ENCODE results near the gene RBP3.

DNA sequence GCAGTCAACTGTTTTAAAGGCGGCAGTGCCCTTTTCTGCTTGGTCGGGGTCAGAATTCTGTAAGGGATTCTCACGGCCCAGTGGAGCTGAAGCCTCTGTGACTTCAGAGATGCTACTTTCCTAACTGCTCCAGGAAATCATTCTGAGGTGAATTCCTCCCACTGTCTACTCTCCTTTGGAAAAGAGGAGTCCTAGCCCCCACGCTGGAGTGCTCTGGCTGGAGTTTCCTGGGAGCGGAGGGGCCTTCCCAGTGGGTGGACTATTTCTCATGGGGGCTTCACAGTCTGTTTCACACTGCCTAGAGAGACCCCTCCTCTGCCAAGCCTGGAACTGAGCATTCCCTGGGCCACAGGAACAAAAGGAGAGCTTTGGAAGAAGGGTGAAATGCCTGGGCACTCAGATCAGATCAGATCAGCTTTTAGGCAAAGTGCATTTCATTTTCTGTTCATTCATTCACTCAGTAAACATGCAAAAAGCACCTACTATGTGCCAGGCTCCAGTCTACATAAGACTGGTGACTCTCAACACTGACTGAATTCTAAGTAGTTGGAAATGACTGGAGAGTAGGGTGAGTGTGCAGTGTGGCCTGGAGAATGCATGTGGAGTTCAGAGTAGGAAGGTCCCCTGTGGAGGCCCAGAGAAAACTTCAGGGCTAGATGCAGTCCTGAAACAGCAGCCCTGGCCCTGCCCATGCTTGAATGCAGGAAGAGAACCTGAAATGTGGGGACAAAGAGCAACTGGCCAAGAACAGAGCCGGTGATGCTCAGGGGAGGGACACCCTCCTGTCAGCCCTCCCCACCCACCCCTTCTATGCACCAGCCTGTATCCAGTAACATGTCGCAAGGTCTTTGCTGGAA lies 23.7 kb downstream of the RBP3 start:
- TF ChIP-seq, protein P1, sequence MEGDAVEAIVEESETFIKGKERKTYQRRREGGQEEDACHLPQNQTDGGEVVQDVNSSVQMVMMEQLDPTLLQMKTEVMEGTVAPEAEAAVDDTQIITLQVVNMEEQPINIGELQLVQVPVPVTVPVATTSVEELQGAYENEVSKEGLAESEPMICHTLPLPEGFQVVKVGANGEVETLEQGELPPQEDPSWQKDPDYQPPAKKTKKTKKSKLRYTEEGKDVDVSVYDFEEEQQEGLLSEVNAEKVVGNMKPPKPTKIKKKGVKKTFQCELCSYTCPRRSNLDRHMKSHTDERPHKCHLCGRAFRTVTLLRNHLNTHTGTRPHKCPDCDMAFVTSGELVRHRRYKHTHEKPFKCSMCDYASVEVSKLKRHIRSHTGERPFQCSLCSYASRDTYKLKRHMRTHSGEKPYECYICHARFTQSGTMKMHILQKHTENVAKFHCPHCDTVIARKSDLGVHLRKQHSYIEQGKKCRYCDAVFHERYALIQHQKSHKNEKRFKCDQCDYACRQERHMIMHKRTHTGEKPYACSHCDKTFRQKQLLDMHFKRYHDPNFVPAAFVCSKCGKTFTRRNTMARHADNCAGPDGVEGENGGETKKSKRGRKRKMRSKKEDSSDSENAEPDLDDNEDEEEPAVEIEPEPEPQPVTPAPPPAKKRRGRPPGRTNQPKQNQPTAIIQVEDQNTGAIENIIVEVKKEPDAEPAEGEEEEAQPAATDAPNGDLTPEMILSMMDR (IDR thresholded peaks at IDR 0.05) = no peak
- no peak for TF ChIP-seq POLR2A (IDR thresholded peaks at IDR 0.05)
